Measurements from ENCODE around the gene FAM168A. TPM values are rescaled to one million over a fixed set of nuclear protein-coding genes. Genes with fewer than 3 reads are reported as not detected.
"Not testable (repeated sequence)": the region's sequence is repeated elsewhere in the genome, so short reads cannot be mapped to it uniquely, and the experiment has no call there.

The FAM168A gene
- total and polyA plus RNA-seq, 12 donors: 7.7 to 41.8 (median 35.3) TPM

DNA sequence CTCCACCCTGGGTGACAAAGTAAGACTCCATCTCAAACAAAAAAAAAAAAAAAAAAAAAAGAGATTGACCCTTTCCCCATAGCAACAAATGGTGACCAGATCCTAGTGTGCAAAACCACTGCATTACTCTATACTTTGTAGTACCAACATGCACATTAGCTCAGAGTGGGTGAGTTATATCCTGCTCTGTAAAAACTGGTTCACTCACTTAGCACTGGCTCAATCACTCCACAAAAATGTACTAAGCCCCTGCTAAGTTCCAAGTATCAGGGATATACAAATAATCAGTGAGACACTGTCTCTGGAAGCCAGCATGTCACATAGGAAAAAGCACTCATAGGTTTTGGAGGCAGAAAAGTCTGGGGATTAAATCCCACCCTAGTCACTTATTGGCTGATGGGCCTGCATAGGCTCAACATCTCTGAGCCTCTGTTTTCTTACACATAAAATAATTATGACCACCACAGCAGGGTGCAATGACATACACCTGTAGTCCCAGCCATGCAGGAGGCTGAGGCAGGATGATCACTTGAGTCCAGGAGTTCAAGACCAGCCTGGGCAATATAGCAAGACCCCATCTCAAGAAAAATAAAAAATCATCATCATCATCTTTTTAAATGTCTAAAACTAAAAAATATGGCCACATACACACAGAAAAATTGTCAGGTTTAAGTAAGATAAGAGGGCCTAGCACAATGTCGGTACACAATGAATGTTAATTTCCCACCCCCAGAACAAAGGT, 11.9 kb downstream of the FAM168A start:
- DNase-seq: no peak
- 95 to 98% (median 97%) methylated on average over 1 of the region's 1 CpG for WGBS, 4 donors
- Histone ChIP-seq H3K27me3 (no peaks in the 10 kb centered on the region), H3K4me1 (replicated peaks in 1 of 2) (no peaks in the 10 kb centered on the region), H3K9me3 (replicated peaks in 1 of 3) (no peaks in the 10 kb centered on the region), H3K27ac (no peak overlapping the region), H3K36me3 (replicated peaks in 1 of 2) (no peaks in the 10 kb centered on the region), H3K4me3 (no peak overlapping the region)
- no peak for TF ChIP-seq POLR2A (IDR thresholded peaks at IDR 0.05)
- TF ChIP-seq, protein P1, sequence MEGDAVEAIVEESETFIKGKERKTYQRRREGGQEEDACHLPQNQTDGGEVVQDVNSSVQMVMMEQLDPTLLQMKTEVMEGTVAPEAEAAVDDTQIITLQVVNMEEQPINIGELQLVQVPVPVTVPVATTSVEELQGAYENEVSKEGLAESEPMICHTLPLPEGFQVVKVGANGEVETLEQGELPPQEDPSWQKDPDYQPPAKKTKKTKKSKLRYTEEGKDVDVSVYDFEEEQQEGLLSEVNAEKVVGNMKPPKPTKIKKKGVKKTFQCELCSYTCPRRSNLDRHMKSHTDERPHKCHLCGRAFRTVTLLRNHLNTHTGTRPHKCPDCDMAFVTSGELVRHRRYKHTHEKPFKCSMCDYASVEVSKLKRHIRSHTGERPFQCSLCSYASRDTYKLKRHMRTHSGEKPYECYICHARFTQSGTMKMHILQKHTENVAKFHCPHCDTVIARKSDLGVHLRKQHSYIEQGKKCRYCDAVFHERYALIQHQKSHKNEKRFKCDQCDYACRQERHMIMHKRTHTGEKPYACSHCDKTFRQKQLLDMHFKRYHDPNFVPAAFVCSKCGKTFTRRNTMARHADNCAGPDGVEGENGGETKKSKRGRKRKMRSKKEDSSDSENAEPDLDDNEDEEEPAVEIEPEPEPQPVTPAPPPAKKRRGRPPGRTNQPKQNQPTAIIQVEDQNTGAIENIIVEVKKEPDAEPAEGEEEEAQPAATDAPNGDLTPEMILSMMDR (IDR thresholded peaks at IDR 0.05): no peak
- intact Hi-C loops (cut with DNase I): no loop called here

DNA sequence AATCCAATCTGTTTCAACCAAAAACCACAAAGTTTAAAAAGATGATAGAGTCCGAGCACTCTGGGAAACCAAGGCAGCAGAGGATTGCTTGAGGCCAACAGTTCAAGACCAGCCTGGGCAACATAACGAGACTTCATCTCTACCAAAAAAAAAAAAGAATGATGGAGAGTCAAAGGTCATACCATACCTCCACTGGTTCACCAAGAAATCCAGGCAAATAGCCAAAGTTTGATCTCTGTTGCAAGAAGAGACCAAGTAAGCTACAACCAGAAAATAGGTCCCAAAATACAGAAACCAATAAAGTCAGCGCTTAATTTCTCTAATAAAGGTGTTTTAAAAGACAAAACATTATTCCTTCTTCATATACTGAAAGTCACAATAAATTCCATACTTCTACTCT, 13.1 kb downstream of the FAM168A start:
- Histone ChIP-seq H3K9me3 (replicated peaks in 1 of 3) (no peaks in the 10 kb centered on the region), H3K4me3 (no peak overlapping the region), H3K36me3 (replicated peaks in 1 of 2) (no peaks in the 10 kb centered on the region), H3K4me1 (replicated peaks in 1 of 2) (no peaks in the 10 kb centered on the region), H3K27me3 (no peaks in the 10 kb centered on the region), H3K27ac (no peak overlapping the region)
- WGBS, 4 donors: 86 to 93% (median 92%) methylated on average over 3 of the region's 3 CpGs
- no peak for TF ChIP-seq POLR2A (IDR thresholded peaks at IDR 0.05)
- TF ChIP-seq, protein P1 (IDR thresholded peaks at IDR 0.05): no peak
- intact Hi-C loops (cut with DNase I): no loop called here
- no peak for DNase-seq

GRCh38 chr11:73582653-73583052, 15.3 kb downstream of the FAM168A start:
- Histone ChIP-seq H3K9me3 (replicated peaks in 1 of 3) (no peaks in the 10 kb centered on the region), H3K4me3 (no peak overlapping the region), H3K36me3 (replicated peaks in 1 of 2) (no peaks in the 10 kb centered on the region), H3K27me3 (no peaks in the 10 kb centered on the region), H3K4me1 (replicated peaks in 1 of 2) (no peaks in the 10 kb centered on the region), H3K27ac (no peak overlapping the region)
- TF ChIP-seq, protein P1 (IDR thresholded peaks at IDR 0.05): no peak
- TF ChIP-seq POLR2A (IDR thresholded peaks at IDR 0.05): no peak
- intact Hi-C loops (cut with DNase I): no loop called here
- no peak for DNase-seq
- WGBS, 4 donors: 90 to 93% (median 91%) methylated on average over 3 of the region's 3 CpGs

- 72 to 85% (median 80%) methylated on average over 1 of the region's 1 CpG for WGBS, 4 donors
Observed at GRCh38 chr11:73580749-73581148, 17.2 kb downstream of the FAM168A start.

More at GRCh38 chr11:73580749-73581148, 17.2 kb downstream of the FAM168A start:
- H3K27ac ChIP-seq; H3K27me3 ChIP-seq; intact Hi-C loops (cut with DNase I); H3K9me3 ChIP-seq (replicated peaks in 1 of 3); DNase-seq; H3K4me3 ChIP-seq; H3K4me1 ChIP-seq (replicated peaks in 1 of 2); H3K36me3 ChIP-seq (replicated peaks in 1 of 2): not testable (repeated sequence)
